Glomerular endothelial cell (primary cell): ENCODE results near the gene SLC23A3. TPM values are rescaled to one million over a fixed set of nuclear protein-coding genes. Genes with fewer than 3 reads are reported as not detected.

ENCODE experiments used
- DNase-seq: peaks from one replicate; pipeline ENCODE4 v3.0.0-alpha.2; 2011; ENCODE audit warnings: low read depth, low spot score; ENCODE audit errors: extremely low read depth
- total RNA-seq: library from RNA; depleted of rRNA; stranded (reverse); fragments of >200 nt; gene quantifications from 2 replicates; pipeline ENCODE4 v1.2.3, GENCODE V29; 2015

The SLC23A3 gene
- total RNA-seq = 1.3 TPM in 1 of 2 replicates, not detected in the other

DNA sequence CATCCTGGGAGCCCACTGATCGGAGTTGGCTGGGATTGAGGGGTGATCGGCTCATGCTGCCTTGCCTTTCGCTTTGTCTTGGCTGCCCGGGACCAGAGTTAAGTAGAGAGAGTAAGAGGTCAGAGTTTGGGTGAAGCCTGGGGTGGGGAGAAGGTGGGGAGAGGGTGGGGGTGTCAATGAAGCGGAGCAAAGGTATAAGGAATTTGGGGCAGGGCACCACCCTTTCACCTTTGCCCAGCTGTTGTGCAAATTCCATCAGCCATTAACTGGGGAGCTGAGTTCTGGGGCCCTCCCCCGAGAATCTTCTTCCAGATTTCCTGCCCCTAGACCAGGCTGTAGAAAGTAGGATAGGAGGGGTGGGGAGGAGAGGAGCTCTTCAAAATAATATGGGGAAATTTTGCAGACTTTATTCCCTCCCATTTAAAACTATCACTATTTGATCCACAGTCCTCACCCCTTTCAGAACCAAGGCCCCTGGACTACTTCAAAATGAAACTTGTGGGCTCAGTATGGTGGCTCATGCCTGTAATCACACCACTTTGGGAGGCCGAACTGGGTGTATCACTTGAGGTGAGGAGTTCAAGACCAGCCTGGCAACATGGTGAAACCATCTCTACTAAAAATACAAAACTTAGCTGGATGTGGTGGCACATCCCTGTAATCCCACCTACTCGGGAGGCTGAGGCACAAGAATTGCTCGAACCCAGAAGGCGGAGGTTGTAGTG, at the start of gene SLC23A3:
Gene SLC23A3 (minus strand): TSS at position 100 of the 725 bp plus-strand sequence. CDS start 45 bp downstream, at position 55.
- DNase-seq = no peak

DNA sequence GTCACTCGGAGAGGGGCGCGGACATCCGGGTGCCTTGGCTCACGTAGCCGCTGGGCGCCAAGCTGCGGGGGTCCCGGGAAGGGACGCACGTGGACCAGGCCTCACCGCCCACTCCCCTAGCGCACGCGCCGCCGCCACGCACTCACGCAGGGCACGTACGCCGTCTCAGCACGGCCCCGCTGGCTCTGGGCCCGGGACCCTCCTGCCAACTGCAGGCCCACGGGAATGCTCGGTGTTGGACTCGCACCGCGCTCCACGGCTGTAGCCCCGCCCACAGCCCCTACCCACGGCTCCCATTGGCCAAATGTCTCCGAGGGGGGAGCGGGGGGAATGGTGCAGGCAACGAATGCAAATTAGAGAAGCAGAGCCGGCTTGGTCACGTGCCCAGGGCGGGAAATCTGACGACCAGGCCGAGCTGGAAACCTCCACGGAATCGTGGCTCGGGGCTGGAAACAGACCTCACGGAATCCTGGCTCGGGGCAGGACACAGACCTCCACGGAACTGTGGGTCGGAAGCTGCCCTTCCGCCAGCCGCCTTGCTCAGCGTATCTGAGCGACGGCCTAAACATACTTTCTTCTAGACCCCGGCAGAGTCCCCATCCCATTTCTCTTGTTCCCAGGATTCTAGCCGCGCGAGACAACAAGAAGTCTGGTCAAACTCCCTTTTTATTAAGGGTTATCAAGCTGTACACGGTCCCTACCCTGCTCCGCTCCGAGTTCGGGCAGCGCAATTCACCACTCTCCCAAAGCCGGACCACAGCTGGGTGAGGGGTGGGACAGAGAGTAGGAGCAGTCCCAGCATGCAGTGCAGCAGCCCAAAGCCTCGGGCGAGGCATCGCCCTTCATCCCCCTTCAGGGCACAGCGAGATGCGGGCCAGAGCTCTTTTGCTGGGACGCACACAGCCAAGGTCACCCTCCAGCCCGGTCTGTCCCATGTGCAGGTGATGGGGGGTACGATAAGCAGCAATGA, 49.2 kb upstream of the SLC23A3 start, which contains the start of gene ABCB6:
Gene ABCB6 (minus strand): TSS at position 227 of the 970 bp plus-strand sequence. CDS start 285 bp downstream, outside the sequence.
- no peak for DNase-seq

DNA sequence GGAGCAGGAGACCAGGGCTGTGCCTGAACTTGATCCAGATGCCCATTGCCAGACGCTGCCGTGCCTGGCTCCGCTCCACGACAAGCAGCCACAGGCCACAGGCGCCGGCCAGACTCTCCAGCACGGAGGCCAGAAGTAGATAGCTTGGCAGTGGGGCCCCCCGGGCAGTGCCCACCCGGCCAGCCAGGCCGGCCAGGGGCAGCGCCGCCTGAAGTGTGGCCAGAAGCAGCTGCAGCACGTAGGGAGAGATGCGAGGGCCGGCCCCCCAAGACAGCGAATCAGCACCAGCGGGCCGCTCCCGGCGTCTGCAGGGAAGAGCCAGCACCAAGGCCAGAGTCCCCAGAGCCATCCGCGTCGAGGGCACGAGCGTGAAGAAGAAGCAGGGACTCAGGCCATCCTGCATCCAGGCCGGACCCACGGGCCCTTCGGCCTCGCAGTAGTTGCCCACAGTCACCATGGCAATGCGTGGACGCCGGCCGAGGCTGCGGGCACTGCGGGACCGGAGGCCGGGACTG, 48.4 kb upstream of the SLC23A3 start:
- DNase-seq = no peak

DNA sequence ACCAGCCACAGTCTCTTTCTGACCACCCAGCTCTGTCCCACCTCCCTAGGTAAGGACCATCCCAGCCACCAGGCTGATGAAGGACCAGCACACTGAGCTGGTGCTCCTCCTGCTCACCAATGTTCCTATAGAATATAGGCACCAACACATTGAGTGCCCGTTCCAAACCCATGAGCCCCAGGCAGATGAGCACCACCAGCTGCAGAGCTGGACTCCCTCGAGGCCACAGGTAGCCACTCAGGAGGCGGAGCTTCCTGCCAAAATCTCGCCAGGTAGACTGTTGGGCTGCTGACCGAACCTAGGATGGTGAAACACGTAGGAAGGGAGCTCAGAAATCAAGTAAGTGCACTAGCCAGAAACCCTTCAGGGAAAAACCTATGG, 46.7 kb upstream of the SLC23A3 start:
- DNase-seq = no peak

- DNase-seq = no peak
Observed at GRCh38 chr2:219215871-219216534, 46.2 kb upstream of the SLC23A3 start.

- no peak for DNase-seq
Observed at GRCh38 chr2:219214786-219215185, 45.0 kb upstream of the SLC23A3 start.

DNA sequence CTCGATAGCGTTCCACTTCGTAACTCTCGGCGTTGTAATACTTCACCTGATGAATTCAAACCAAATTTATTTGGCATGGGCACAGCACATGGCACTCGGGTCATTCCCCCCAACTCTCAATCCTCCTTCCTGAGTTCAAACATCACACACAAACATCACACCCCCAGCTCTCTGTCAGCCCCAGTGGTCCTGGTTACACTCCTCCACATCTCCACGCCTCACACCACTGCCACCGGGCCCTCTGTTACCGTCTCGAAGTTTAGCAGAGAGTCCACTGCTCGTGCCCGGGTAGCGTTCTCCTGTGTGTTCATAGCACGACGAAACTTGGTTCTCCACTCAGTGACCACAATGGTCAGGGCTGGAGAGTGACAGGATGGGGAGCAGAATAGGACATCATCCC, 44.3 kb upstream of the SLC23A3 start:
- no peak for DNase-seq

DNA sequence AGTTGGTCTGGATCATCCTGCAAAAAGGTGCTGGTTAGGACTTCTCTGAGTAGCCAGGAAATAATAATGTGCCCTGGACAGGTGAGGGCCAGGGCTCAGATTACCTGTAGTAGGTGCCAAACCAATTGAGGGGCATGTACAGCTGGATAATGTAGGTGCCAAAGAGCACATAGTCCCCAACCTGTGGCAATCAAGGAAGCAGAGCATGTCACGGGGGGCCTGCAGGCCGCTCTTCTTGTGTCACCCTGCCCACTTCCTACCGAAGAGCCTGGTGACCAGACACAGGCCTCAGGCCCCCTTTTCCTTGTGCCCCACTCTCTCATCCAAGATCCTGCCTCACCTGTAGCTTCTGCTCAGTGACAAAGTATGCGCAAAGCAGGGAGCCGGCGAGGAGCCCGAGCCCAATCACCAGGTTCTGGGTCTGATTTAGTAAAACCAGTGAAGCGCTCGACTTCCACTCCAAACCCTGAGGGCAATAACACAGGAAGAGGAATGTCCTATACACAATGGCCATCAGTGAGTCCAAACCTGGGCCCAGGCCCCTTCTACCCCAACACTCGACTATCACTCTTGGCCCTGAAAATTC, 43.8 kb upstream of the SLC23A3 start:
- no peak for DNase-seq

GRCh38 chr2:219213026-219213415, 43.2 kb upstream of the SLC23A3 start:
- no peak for DNase-seq

DNA sequence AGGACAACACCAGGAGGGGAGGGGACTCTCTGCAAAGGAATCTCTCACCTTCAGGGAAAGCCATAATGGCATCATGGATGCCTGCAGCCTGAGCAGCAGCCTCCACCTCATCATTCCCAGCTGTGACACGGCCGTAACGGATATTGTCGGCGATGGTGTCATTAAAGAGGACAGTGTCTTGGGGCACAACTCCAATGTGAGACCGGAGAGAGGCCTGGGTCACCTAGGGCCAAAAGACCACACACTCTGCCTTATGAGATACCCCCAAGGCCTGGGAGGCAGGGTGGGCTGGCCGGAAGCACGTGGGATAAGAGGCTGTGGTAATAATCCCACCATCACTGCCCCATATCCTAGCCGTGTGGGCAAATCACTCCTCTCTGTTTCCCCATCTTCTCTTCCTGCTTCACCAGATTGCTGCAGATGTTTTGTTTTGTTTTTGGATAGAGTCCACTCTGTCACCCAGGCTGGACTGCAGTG, 41.1 kb upstream of the SLC23A3 start:
- no peak for DNase-seq

GRCh38 chr2:219210196-219210885, 40.5 kb upstream of the SLC23A3 start:
- DNase-seq = no peak

DNA sequence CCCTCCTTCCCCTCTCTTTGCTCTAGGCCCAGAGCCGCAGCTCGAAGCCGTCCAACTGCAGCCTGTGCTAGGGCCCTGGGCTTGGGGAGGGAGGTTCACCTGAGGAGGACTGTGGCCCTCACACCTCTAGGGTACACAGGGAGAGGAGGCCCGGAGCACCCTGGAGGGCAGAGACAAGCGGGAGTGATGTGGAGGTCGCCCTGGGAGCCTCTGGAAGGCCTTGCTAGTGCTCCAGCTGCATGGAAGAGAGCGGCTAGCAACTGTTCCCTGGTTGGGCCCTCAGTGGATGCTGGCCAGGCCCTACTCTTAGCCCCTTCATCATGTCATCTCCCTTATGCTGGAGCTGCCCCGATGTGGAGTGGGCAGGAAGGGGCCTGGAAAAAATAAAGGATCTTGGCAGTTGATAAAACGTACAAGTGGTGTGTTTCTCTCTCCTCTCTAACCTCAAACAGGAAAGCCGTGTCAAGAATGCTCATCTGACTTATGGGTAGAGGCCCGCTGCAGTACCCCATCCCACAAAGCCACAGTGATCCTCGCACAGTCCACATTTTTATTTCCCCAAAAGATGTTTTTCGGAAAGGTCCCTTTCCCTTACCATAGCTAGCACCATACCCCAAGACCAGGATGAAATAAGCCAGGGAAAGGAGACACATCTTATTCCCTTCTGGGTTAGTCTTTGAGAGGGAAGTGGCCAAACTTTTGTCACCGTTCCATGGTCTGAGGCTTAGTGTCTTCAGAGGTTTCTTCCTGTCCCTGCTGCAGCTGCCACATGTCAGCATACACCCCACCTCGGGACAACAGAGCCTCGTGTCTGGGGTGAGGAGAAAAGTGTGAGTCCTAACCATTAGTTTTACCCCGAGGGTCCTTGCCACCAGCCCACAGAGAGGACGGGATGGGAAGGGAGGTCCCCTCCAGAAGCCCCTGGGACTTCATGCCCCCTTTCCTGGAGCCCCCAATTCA, 39.7 kb upstream of the SLC23A3 start:
- DNase-seq = no peak

DNA sequence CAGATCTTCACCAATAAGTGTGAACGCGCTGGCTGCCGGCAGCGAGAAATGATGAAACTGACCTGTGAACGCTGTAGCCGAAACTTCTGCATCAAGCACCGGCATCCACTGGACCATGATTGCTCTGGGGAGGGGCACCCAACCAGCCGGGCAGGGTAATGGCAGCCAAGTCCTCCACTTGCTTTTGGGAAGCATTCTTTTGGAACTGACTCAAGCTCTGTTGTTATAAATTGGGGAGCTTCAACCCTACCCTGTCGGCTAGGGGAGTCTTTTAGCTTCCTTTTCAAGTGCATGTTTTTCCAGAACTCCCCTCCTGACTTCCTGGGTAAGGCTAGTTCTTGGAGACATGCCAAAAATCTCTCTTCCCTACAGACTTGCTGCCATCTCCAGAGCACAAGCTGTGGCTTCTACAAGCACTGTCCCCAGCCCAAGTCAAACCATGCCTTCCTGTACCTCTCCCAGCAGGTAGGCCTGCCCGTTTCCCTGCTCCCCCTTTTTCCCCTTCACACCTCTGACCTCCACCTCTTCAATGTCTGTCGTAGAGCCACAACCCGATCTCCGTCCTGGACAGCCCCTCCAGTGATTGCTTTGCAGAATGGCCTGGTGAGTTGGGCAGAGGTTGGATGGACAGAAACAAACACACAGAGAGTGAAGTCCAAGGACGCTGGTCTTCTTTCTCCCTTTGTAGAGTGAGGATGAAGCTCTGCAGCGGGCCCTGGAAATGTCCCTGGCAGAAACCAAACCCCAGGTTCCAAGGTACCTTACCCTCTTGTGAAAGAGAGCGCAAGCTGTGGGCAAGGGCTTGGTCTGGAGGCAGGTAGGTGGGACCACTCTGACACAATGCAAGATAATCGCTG, 38.3 kb upstream of the SLC23A3 start:
- no peak for DNase-seq

DNA sequence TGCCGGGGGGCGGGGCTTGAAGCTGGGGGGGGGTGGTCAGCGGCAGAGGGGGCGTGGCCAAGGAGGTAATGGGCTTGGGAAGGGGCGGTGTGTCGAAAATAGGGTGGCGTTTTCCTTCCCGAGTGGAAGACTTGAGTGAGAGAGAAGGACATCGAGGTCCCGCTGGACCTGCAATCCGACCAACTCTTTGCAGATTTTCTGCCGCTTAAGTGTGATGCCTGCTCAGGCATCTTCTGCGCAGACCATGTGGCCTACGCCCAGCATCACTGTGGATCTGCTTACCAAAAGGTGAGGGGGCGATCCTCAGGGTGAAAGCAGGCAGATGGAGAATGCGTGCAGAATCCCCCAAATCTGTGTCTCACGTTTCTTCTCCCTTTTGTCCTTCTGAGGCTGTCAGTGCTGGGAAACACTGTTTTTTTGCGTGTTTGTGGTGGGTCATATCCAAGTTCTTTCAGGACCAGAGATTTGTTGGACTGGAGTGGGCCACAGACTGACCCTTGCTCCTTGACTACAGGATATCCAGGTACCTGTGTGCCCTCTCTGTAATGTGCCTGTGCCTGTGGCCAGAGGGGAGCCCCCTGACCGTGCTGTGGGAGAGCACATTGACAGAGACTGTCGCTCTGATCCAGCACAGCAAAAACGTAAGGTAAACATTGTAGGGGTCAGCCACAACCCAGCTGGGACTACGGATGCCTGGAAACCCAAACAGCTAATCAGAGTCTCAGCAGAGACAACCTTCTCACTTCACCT, 37.5 kb upstream of the SLC23A3 start:
- no peak for DNase-seq

- DNase-seq = no peak
Observed at GRCh38 chr2:219206328-219207133, 36.7 kb upstream of the SLC23A3 start, which contains the start of gene ZFAND2B. Gene ZFAND2B, plus strand, starts transcription at chr2:219206782. Its CDS starts 206 bp downstream, at chr2:219206988.

DNA sequence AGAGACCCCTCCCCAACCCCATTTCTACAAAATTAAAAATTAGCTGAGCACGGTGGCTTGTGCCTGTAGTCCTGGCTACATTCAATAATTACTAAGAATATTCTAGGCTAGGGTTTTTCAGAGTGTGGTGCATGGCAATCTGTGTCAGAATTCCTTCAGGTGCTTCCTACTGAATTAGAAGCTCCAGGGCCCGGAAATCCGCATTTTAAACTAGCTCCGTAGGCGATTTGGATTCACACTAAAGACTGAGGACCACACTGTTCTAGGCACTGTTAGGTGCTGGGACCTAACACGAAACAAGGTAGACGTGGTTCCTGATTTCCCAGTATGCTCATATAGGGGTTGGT, 36.1 kb upstream of the SLC23A3 start:
- no peak for DNase-seq
